ENCODE results near the gene NOXO1. TPM values are rescaled to one million over a fixed set of nuclear protein-coding genes. Genes with fewer than 3 reads are reported as not detected.

The NOXO1 gene
- total and polyA plus RNA-seq, 9 of the 15 experiments (the other 6 are each of a cell fraction or from before 2014, with no cell fraction given), result not detected

DNA sequence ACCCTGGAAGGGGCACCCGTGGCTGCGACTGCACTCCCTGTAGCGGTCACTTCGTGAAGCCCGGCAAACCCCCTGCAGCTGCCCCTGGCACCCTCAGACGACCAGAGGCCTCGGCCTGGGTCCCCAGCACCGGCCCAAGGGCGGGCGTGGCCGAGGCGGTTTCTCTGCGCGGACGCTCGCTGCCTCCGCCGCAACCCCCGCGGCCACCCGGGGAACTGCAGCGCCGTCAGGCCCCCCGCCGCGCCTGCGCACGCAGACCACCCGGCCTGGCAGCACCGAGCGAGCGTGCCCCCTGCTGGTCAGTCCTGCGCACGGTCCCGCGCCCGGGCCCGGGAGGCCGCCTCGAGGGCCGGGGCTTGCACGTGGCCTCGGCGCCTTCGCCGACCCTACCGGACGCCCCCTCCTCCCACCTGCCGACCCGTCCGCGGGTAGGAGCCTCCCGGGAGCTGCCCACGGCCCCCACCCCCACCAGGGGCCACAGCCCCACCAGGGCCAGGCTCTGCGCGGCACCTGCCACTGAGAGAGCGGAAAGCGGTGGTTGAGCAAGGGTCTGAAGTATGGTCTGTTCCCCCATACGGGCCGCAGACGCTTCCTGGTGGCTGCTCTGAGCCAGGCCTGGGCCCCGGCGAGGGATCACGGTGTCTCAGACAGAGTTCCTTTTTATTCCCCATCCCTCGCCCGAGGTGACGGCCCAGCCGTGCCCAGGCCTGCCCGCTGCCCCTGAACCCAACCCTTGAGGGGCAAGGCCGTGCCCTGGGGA is 51.5 kb downstream of the NOXO1 start (continued):
- TF ChIP-seq REST (IDR thresholded peaks at IDR 0.05; ENCODE audit: borderline replicate concordance) (peak; percentile 94), REST (CRISPR knock-in tag; IDR thresholded peaks at IDR 0.05; ENCODE audit: low read depth) (no peak), CAMTA2 (CRISPR knock-in tag; conservative IDR thresholded peaks at IDR 0.05) (no peak), ZSCAN29 (IDR thresholded peaks at IDR 0.05) (no peak), DEAF1 (CRISPR knock-in tag; IDR thresholded peaks at IDR 0.05) (peak; percentile 88), ID3 (CRISPR knock-in tag; IDR thresholded peaks at IDR 0.05) (no peak), ID3 (tag; IDR thresholded peaks at IDR 0.05) (peak; percentile 89), MCM3 (IDR thresholded peaks at IDR 0.05) (no peak), RBM14 (IDR thresholded peaks at IDR 0.05; ENCODE audit: borderline replicate concordance, insufficient read depth, low read depth, low read length) (0 out of 2 replicates have a peak, but pooled peaks have one; percentile 67), MYC (IDR thresholded peaks at IDR 0.05; ENCODE audit: low read depth, low read length) (peak; percentile 93), MYC (CRISPR knock-in tag; IDR thresholded peaks at IDR 0.05; ENCODE audit: borderline replicate concordance, low read depth) (no peak), NRF1 (conservative IDR thresholded peaks at IDR 0.05 in 1 of 2, IDR thresholded peaks at IDR 0.05 in 1 of 2) (peak; percentile 93 to 94), RBM25 (IDR thresholded peaks at IDR 0.05; ENCODE audit: low read depth, low read length, severe bottlenecking) (peak; percentile 68), NR1H2 (CRISPR knock-in tag; IDR thresholded peaks at IDR 0.05) (0 out of 2 replicates have a peak, but pooled peaks have one; percentile 81), ZNF12 (CRISPR knock-in tag; IDR thresholded peaks at IDR 0.05) (peak; percentile 80; the same call in 1 of the 2 replicates)
- TF ChIP-seq, protein P1, sequence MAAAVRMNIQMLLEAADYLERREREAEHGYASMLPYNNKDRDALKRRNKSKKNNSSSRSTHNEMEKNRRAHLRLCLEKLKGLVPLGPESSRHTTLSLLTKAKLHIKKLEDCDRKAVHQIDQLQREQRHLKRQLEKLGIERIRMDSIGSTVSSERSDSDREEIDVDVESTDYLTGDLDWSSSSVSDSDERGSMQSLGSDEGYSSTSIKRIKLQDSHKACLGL (CRISPR knock-in tag; IDR thresholded peaks at IDR 0.05; ENCODE audit: borderline replicate concordance, poor library complexity, severe bottlenecking), result no peak

Measured in K562 (cell line).